HG03575 (cell line): ENCODE results near the gene NKAIN2.
"Not testable (repeated sequence)": the region's sequence is repeated elsewhere in the genome, so short reads cannot be mapped to it uniquely, and the experiment has no call there.

Experiments used
- ATAC-seq: cut with Tn5 transposase; IDR thresholded peaks from one replicate; pipeline ENCODE4 v1.9.1; 2021; ENCODE audit not compliant: unreplicated experiment, insufficient number of reproducible peaks, low FRiP score; ENCODE audit errors: extremely low read depth

Gene NKAIN2

GRCh38 chr6:124546601-124547000 is 742.9 kb downstream of the NKAIN2 start:
- no peak for ATAC-seq

- no peak for ATAC-seq
Measured at GRCh38 chr6:124551711-124552233, 748.1 kb downstream of the NKAIN2 start.

- ATAC-seq = no peak
Measured at GRCh38 chr6:124557873-124558272, 754.2 kb downstream of the NKAIN2 start.

GRCh38 chr6:124560078-124560477 is 756.4 kb downstream of the NKAIN2 start:
- ATAC-seq = not testable (repeated sequence)

GRCh38 chr6:124560873-124561567 is 757.4 kb downstream of the NKAIN2 start:
- no peak for ATAC-seq

GRCh38 chr6:124561635-124562130 is 758.0 kb downstream of the NKAIN2 start:
- ATAC-seq = no peak

- not testable (repeated sequence) for ATAC-seq
Measured at GRCh38 chr6:124564125-124564524, 760.5 kb downstream of the NKAIN2 start.

- ATAC-seq = no peak
Measured at GRCh38 chr6:124567401-124567800, 763.7 kb downstream of the NKAIN2 start.

- no peak for ATAC-seq
Measured at GRCh38 chr6:124573953-124574352, 770.3 kb downstream of the NKAIN2 start.

- ATAC-seq = no peak
Measured at GRCh38 chr6:124577734-124578281, 774.1 kb downstream of the NKAIN2 start.

GRCh38 chr6:124590001-124590400 is 786.3 kb downstream of the NKAIN2 start:
- ATAC-seq = no peak

GRCh38 chr6:124599656-124600055 is 796.0 kb downstream of the NKAIN2 start:
- no peak for ATAC-seq

GRCh38 chr6:124604719-124605118 is 801.1 kb downstream of the NKAIN2 start:
- ATAC-seq = no peak

- ATAC-seq = no peak
Measured at GRCh38 chr6:124607119-124607627, 803.5 kb downstream of the NKAIN2 start.

GRCh38 chr6:124613031-124613430 is 809.4 kb downstream of the NKAIN2 start:
- no peak for ATAC-seq

GRCh38 chr6:124622351-124622750 is 818.7 kb downstream of the NKAIN2 start:
- no peak for ATAC-seq

GRCh38 chr6:124633655-124634054 is 830.0 kb downstream of the NKAIN2 start:
- no peak for ATAC-seq

- ATAC-seq = no peak
Measured at GRCh38 chr6:124640432-124640831, 836.8 kb downstream of the NKAIN2 start.

- no peak for ATAC-seq
Measured at GRCh38 chr6:124655866-124656265, 852.2 kb downstream of the NKAIN2 start.

- no peak for ATAC-seq
Measured at GRCh38 chr6:124658053-124658452, 854.4 kb downstream of the NKAIN2 start.
